Liver (tissue), 3 donors: ENCODE results near the gene KATNB1.

Experiments used
- CTCF ChIP-seq: fragments of 150-350 bp; IDR thresholded peaks from 2 replicates; pipeline ENCODE4 v1.5.1; 2017; ENCODE audit warnings: improper control_type of control experiment, low read depth, low read length; ENCODE audit not compliant: missing input control
- JUND ChIP-seq, 2 donors: IDR thresholded peaks; 2 replicates each; pipeline ENCODE4 v1.6.1; 2016; ENCODE audit warnings: antibody characterized with exemption in 2 of 2
- MAX ChIP-seq: IDR thresholded peaks from 2 replicates; pipeline ENCODE4 v1.6.1; 2016; ENCODE audit warnings: antibody characterized with exemption
- RAD21 ChIP-seq, 2 donors: IDR thresholded peaks; 2 replicates each; pipeline ENCODE4 v1.6.1; 2016; ENCODE audit warnings: antibody characterized with exemption in 2 of 2, mild to moderate bottlenecking in 2 of 2
- REST ChIP-seq: IDR thresholded peaks from 2 replicates; pipeline ENCODE4 v1.6.1; 2016; ENCODE audit warnings: antibody characterized with exemption, mild to moderate bottlenecking
- RXRA ChIP-seq, 2 donors: IDR thresholded peaks; 2 replicates each; pipeline ENCODE4 v1.6.1; 2017 to 2018; ENCODE audit warnings: antibody characterized with exemption in 2 of 2, mild to moderate bottlenecking in 1 of 2
- SP1 ChIP-seq: IDR thresholded peaks from 2 replicates; pipeline ENCODE4 v1.6.1; 2018; ENCODE audit warnings: antibody characterized with exemption, mild to moderate bottlenecking
- TAF1 ChIP-seq: conservative IDR thresholded peaks from 2 replicates; pipeline ENCODE4 v1.6.1; 2016; ENCODE audit warnings: antibody characterized with exemption, mild to moderate bottlenecking
- ZBTB33 ChIP-seq: IDR thresholded peaks from 2 replicates; pipeline ENCODE4 v1.6.1; 2016; ENCODE audit warnings: antibody characterized with exemption
- donor health status: healthy.
- donor health status: healthy.

GRCh38 chr16:57750796-57751538 is 15.4 kb downstream of the KATNB1 start:
- TF ChIP-seq TAF1 (no peak), REST (no peak), CTCF (no peak), RXRA (IDR thresholded peaks at IDR 0.05) (no peak), MAX (no peak), RAD21 (IDR thresholded peaks at IDR 0.05) (no peak), SP1 (no peak), JUND (IDR thresholded peaks at IDR 0.05) (no peak), ZBTB33 (no peak)
